HG03159 (cell line): ENCODE results near the gene PACRG.

Experiments
- ATAC-seq: cut with Tn5 transposase; IDR thresholded peaks from one replicate; pipeline ENCODE4 v1.9.1; 2021; ENCODE audit warnings: mild to moderate bottlenecking, moderate library complexity; ENCODE audit not compliant: unreplicated experiment

The PACRG gene

GRCh38 chr6:163064397-163064796 is 336.6 kb downstream of the PACRG start:
- ATAC-seq, result no peak

- no peak for ATAC-seq
These were observed 338.4 kb downstream of the PACRG start for GRCh38 chr6:163066200-163066599.

- ATAC-seq, result no peak
These were observed 349.4 kb downstream of the PACRG start for GRCh38 chr6:163077134-163077533.

DNA sequence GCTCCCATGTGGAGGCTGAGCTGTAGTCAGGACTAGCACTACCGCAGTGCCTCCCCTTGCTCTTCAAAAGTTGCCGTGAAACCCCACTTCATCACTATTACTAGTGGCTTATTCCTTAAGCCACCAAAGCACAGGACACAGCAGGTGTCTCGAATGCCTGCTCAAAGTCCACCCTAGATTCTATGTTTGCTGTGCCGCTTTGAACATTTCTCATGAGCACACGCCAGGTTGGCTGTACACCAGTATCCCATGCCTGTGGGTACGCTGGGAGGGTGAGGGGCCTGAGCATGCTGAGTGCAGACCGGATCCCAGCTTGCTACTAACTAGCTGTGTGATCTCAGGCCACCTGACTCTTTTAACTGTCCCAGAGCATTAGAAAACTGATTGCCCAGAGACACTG is 350.9 kb downstream of the PACRG start:
- ATAC-seq, result no peak

DNA sequence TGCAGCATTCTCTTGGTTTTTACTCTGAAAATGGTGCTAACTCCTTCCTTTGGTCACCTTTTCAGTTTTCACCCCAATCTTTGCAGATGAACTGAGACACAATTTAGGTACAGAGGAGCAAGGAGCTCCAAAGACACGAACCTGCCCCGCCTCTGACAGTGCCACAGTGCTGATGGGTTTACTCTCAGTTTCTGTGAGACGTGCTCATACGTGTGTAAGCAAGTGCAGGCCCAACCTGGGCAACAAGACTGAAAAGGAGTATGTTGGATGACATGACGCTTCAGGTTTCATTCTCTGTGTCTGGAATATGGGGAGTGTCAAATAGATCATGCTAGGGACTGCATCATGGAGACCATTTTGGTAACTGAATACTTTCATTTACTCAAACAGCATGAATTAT is 352.5 kb downstream of the PACRG start:
- no peak for ATAC-seq

GRCh38 chr6:163083141-163083540 is 355.4 kb downstream of the PACRG start:
- no peak for ATAC-seq

DNA sequence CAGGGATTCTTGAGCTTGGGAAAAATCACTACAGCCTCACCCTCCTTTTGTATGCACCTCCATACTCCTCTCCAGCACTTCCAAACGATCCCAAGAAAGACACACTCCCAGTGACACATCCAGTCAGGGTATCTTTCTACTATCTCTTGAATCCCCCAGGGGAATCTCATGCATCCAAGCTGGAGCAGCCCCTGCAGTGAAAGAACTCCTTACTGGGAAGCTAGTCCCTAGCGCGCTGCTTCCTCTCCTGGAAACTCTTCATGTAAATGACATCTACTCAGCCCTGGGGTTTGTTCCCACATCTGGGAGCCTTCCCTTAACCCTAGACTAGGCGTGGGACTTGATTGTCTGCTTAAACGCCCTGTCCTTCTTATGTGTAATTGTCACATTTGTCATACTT is 357.7 kb downstream of the PACRG start:
- ATAC-seq, result no peak

GRCh38 chr6:163085861-163086623 is 358.3 kb downstream of the PACRG start:
- no peak for ATAC-seq

- no peak for ATAC-seq
These were observed 358.8 kb downstream of the PACRG start for GRCh38 chr6:163086624-163086920.

DNA sequence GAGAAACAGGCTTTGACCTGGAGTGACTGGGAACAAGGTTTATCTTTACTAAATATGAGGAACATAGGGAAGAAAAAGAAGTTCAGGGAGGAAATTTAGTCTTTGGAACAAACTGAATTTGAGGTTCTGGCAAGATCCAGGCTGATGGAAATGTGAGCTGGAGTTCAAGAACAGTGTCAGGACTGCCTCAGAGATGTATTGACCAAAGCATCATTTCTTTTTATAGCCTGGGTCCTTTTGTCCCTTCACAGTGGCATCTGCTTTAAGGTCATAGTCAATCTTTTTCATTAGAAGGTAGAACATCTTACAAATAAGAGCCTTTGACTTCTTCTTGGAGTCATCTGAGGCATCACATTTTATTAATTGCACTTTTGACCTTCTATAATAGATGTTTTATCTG is 360.2 kb downstream of the PACRG start:
- ATAC-seq, result no peak

GRCh38 chr6:163092876-163093275 is 365.1 kb downstream of the PACRG start:
- ATAC-seq, result no peak

DNA sequence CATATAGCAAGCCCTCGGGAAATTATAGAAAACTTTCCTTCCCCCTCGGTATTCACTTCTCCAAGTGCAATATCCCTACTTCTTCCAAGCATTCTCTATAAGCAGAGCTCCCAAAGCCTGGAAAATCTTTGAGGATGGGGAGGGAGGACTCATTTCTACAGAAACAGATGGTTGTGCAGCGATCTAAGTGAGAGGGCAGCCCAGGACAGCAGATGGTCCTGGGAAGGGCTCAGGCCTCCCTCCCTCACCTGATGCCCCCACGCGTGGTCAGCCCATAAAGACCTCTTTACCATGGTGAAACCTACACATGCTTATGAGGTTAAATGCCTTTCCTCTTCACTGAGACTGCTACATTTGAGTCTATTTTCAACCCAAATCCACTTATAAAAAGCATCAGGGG is 367.1 kb downstream of the PACRG start:
- no peak for ATAC-seq

- ATAC-seq, result no peak
These were observed 367.6 kb downstream of the PACRG start for GRCh38 chr6:163095401-163095800.

DNA sequence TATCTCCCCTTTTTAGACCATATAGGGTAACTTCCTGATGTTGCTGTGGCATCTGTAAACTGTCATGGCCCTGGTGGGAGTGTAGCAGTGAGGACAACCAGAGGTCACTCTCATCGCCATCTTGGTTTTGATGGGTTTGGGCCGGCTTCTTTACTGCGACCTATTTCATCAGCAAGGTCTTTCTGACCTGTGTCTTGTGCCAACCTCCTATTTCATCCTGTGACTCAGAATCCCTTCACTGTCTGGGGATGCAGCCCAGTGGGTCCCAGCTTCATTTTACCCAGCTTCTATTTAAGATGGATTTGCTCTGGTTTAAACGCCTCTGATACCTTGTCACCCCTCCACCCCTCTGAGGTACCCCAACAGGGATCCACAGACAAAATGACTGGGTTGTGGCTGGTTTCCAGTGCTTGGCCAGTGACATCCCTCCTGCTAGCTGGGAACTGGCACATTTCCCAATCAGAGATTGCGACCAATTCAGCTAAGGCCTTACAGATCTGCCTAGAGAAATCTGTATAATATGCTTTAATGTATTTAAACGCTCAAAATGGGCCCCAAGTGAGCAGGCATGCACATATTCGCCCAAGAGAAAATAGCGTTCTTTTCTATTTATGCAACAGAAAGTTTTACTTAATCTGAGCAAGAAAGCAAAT is 371.2 kb downstream of the PACRG start:
- ATAC-seq, result no peak

- ATAC-seq, result no peak
These were observed 371.9 kb downstream of the PACRG start for GRCh38 chr6:163099621-163100171.

- no peak for ATAC-seq
These were observed 372.5 kb downstream of the PACRG start for GRCh38 chr6:163100259-163100658.

GRCh38 chr6:163113358-163113962 is 385.7 kb downstream of the PACRG start:
- no peak for ATAC-seq

DNA sequence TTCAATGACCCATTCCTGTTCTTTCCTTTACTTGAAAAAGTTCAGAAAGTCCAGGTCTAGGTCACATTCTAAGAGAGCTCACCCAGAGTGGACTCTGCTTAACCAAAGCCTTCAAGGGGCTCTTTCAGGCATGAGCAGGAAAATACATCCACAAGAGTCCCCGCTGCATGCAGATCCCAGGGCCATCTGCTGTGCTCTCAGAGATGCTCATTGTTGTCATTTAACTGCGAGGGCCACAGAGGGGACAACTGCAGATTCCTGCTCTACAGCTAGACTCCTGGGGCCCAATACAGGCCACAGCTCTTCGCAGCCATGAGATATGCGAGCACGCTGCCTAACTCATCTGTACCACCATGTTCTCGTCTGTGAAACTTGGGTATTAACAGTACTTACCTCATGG is 391.2 kb downstream of the PACRG start:
- no peak for ATAC-seq

- no peak for ATAC-seq
These were observed 392.4 kb downstream of the PACRG start for GRCh38 chr6:163120223-163120622.

DNA sequence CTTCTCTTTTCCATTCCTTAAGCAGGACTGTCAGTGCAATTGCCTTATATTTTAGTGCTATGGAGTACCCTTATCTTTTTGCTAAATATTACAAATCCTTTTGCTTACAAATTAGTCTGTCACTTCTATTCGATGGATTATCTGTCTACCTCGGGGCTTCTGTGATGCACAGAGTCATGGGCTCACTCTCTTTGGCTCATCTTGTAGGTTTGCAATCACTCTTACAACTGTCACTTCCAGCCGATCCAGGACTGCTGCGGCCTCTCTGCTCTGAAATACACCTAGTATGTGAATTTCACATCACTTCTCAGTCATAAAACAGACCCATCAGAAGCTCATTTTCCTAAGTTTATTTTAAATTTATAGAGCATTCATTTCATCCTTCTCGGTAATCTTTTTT is 393.5 kb downstream of the PACRG start:
- no peak for ATAC-seq

GRCh38 chr6:163122365-163122764 is 394.6 kb downstream of the PACRG start:
- ATAC-seq, result no peak

- ATAC-seq, result no peak
These were observed 395.3 kb downstream of the PACRG start for GRCh38 chr6:163123098-163123497.
